ENCODE results near the gene TADA3.

TADA3 gene

GRCh38 chr3:9765865-9766264 lies 26.4 kb downstream of the TADA3 start:
- Histone ChIP-seq H3K27me3 (peaks cover 14% of the 10 kb centered on the region), H3K36me3 (no peaks in the 10 kb centered on the region), H3K4me3 (ENCODE audit: low read depth in 1 of 2, low read length in 1 of 2) (no peak overlapping the region), H3K27ac (no peak overlapping the region), H3K4me1 (ENCODE audit: control insufficient read depth in 1 of 2, insufficient read depth in 1 of 2, low read depth in 1 of 2, low read length in 1 of 2) (peaks cover 23 to 26% of the 10 kb centered on the region in 2 experiments), H3K9me3 (no peaks in the 10 kb centered on the region)
- no peak for TF ChIP-seq CTCF (IDR thresholded peaks at IDR 0.05)

DNA sequence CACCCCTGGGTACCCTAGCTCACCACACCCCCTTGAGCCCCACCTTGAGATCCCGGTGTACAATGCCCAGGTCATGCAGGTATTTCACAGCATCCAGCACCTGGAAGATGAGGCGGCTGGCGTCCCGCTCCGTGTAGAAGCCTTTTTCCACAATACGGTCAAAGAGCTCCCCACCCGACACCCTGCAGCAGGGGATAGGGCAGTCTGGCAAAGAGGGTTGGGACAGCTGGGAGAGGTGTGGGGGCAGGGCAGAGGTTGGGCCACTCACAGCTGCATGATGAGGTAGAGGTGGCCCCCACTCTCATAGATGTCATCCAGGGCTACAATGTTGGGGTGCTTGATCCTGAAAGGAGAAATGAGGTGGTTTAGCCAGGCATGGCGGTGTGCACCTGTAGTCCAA lies 29.4 kb downstream of the TADA3 start:
- no peak for TF ChIP-seq CTCF (IDR thresholded peaks at IDR 0.05)

GRCh38 chr3:9761919-9762318 lies 30.4 kb downstream of the TADA3 start:
- TF ChIP-seq CTCF (IDR thresholded peaks at IDR 0.05), result no peak
- Histone ChIP-seq H3K27ac (no peak overlapping the region), H3K36me3 (peaks cover 29% of the 10 kb centered on the region), H3K9me3 (no peaks in the 10 kb centered on the region), H3K4me3 (ENCODE audit: low read depth in 1 of 2, low read length in 1 of 2) (no peak overlapping the region), H3K4me1 (ENCODE audit: control insufficient read depth in 1 of 2, insufficient read depth in 1 of 2, low read depth in 1 of 2, low read length in 1 of 2) (peaks cover 0 to under 1% of the 10 kb centered on the region in 2 experiments), H3K27me3 (no peaks in the 10 kb centered on the region)

More for the DNA sequence above, 29.4 kb downstream of the TADA3 start:
- H3K9me3 ChIP-seq, result no peaks in the 10 kb centered on the region
- no peak overlapping the region for H3K27ac ChIP-seq
- H3K36me3 ChIP-seq, result peaks cover 19% of the 10 kb centered on the region
- peaks cover 8 to 9% of the 10 kb centered on the region in 2 experiments for H3K4me1 ChIP-seq (ENCODE audit: control insufficient read depth in 1 of 2, insufficient read depth in 1 of 2, low read depth in 1 of 2, low read length in 1 of 2)
- no peak overlapping the region for H3K4me3 ChIP-seq (ENCODE audit: low read depth in 1 of 2, low read length in 1 of 2)
- no peaks in the 10 kb centered on the region for H3K27me3 ChIP-seq

- H3K36me3 ChIP-seq, result peaks cover 38% of the 10 kb centered on the region
- H3K4me3 ChIP-seq (ENCODE audit: low read depth in 1 of 2, low read length in 1 of 2), result no peak overlapping the region
- no peaks in the 10 kb centered on the region for H3K27me3 ChIP-seq
- H3K4me1 ChIP-seq (ENCODE audit: control insufficient read depth in 1 of 2, insufficient read depth in 1 of 2, low read depth in 1 of 2, low read length in 1 of 2), result no peaks in the 10 kb centered on the region
- H3K9me3 ChIP-seq, result no peaks in the 10 kb centered on the region
- H3K27ac ChIP-seq, result no peak overlapping the region
- TF ChIP-seq CTCF (IDR thresholded peaks at IDR 0.05), result no peak
These were observed 31.3 kb downstream of the TADA3 start for GRCh38 chr3:9760779-9761505.

DNA sequence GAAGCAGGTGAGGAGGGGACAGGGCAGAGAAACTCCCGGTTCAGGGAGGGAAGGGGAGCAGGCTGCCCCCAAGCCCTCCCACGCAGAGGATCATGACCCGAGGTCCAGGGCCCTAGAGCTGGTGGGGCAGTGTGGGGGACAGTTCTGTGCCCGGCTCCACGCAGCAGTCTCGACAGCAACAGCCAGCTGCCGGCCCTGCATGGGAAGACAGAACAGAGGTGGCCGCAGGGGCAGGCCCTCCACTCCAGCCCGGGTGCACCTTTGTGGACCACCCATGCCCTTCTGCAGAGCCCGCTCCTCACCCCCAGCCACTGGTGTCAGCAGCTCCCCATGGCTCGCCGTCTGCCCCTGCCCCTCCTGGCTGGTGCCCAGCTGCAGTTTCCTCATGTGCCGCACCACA lies 34.8 kb downstream of the TADA3 start:
- H3K36me3 ChIP-seq, result peaks cover 44% of the 10 kb centered on the region

More for the DNA sequence above, 34.8 kb downstream of the TADA3 start:
- H3K27ac ChIP-seq, result no peak overlapping the region
- H3K4me3 ChIP-seq (ENCODE audit: low read depth in 1 of 2, low read length in 1 of 2), result no peak overlapping the region
- no peaks in the 10 kb centered on the region for H3K27me3 ChIP-seq
- H3K9me3 ChIP-seq, result no peaks in the 10 kb centered on the region
- H3K4me1 ChIP-seq (ENCODE audit: control insufficient read depth in 1 of 2, insufficient read depth in 1 of 2, low read depth in 1 of 2, low read length in 1 of 2), result peaks cover 12 to 14% of the 10 kb centered on the region in 2 experiments
- TF ChIP-seq CTCF (IDR thresholded peaks at IDR 0.05), result no peak

Data from neutrophil (primary cell).